HEK293T (cell line): ENCODE data around the gene FGF14.
A peak's percentile ranks its signal among the peaks of the same experiment; 100 is the strongest.

Experiments
- CTCF ChIA-PET: fragments of 350-600 bp; formaldehyde crosslinking; extraction: SDS; loops from one replicate; lab custom pipeline; 2021; ENCODE audit warnings: antibody characterized with exemption, inconsistent platforms; lab: Yijun Ruan, JAX
- POLR2A ChIA-PET: fragments of 350-600 bp; formaldehyde crosslinking; extraction: SDS; loops from one replicate; lab custom pipeline; 2020; ENCODE audit warnings: antibody characterized with exemption, inconsistent platforms; lab: Yijun Ruan, JAX
- DNase-seq: peaks from one replicate; pipeline ENCODE4 v3.0.0; 2012; ENCODE audit warnings: mixed read lengths; ENCODE audit errors: extremely low spot score
- ARNT ChIP-seq: fragments of 450-650 bp; IDR thresholded peaks from 2 replicates; pipeline ENCODE4 v1.6.1; 2017; ENCODE audit warnings: mild to moderate bottlenecking
- BHLHE40 ChIP-seq: fragments of 450-650 bp; IDR thresholded peaks from 2 replicates; pipeline ENCODE4 v1.6.1; 2016; ENCODE audit warnings: mild to moderate bottlenecking, moderate library complexity, borderline replicate concordance
- CTBP1 ChIP-seq: fragments of 450-650 bp; IDR thresholded peaks from 2 replicates; pipeline ENCODE4 v1.6.1; 2016; ENCODE audit warnings: borderline replicate concordance
- ELF4 ChIP-seq: fragments of 450-650 bp; IDR thresholded peaks from 2 replicates; pipeline ENCODE4 v1.6.1; 2017; ENCODE audit warnings: antibody characterized with exemption
- FOXA1 ChIP-seq: fragments of 450-650 bp; IDR thresholded peaks from 2 replicates; pipeline ENCODE4 v1.6.1; 2016; ENCODE audit warnings: mild to moderate bottlenecking
- FOXK2 ChIP-seq: fragments of 450-650 bp; IDR thresholded peaks from 2 replicates; pipeline ENCODE4 v1.6.1; 2016; ENCODE audit warnings: mild to moderate bottlenecking
- FOXM1 ChIP-seq: fragments of 450-650 bp; IDR thresholded peaks from 2 replicates; pipeline ENCODE4 v1.6.1; 2017; ENCODE audit warnings: mild to moderate bottlenecking, borderline replicate concordance
- HDGF ChIP-seq: fragments of 450-650 bp; IDR thresholded peaks from 2 replicates; pipeline ENCODE4 v1.6.1; 2017; ENCODE audit warnings: antibody characterized with exemption, borderline replicate concordance
- L3MBTL2 ChIP-seq: fragments of 450-650 bp; conservative IDR thresholded peaks from 2 replicates; pipeline ENCODE4 v1.6.1; 2016; ENCODE audit warnings: mild to moderate bottlenecking
- LEF1 ChIP-seq: fragments of 450-650 bp; IDR thresholded peaks from 2 replicates; pipeline ENCODE4 v1.6.1; 2017; ENCODE audit warnings: mild to moderate bottlenecking, borderline replicate concordance
- NFRKB ChIP-seq: fragments of 450-650 bp; IDR thresholded peaks from 2 replicates; pipeline ENCODE4 v1.6.1; 2016; ENCODE audit warnings: mild to moderate bottlenecking, moderate library complexity
- SP1 ChIP-seq: fragments of 450-650 bp; IDR thresholded peaks from 2 replicates; pipeline ENCODE4 v1.6.1; 2017
- SUZ12 ChIP-seq: fragments of 450-650 bp; IDR thresholded peaks from 2 replicates; pipeline ENCODE4 v1.6.1; 2016; ENCODE audit warnings: mild to moderate bottlenecking
- TARDBP ChIP-seq: fragments of 450-650 bp; IDR thresholded peaks from 2 replicates; pipeline ENCODE4 v1.6.1; 2016
- ZNF384 ChIP-seq: fragments of 450-650 bp; IDR thresholded peaks from 2 replicates; pipeline ENCODE4 v1.6.1; 2016
- TF ChIP-seq, protein P1 (sequence below): fragments of 450-650 bp; IDR thresholded peaks from 2 replicates; pipeline ENCODE4 v1.6.1; 2016

Gene FGF14

DNA sequence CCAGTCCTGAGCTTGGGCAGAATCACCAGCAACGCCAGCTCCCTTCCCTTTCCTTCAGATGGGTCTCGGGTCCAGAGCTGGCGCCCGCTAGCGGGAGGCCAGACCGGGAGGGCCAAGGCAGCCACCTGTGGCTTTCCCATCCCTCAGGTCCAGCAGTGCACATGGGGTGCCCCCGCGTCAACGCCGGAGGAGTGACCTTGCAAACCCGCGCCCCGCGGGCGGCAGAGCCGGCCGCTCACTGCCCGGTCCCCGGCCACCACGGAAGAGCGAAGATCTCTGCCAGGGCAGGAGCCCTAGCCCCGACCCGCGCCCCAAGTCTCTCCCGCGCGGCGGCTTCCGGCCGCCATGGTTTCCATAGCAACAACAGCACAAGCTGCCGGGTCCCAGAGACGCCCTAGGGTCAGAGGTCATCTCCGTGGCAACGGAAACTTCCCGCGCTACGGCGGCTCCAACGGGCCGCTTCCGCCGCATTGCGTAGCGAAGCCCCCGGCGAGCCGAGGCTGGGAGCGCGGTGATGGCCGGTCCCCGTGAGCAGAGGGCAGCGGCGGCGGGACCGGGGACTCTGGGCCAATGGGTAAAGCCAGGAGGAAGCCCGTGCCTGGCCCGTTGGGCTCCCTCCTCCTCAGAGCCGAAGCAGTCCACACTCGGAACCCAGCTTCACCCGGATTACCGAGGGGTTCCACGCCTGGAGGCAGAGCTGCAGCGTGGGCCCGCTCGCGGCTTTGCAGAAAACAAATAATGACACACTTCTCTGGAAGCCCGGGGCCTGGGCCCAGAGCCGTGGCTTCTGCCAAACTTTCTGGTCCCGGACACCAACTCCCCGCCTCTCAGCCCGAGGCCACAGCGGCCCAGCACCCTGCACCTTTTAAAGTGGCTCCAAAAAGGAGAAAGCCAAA, 7.4 kb downstream of the FGF14 start:
- ChIA-PET CTCF (interaction anchor here (0.9 kb wide), 1 partner anchor 405 kb away, joined by 3 read pairs; no protein-coding TSS in a partner anchor), POLR2A (no interaction called here)
- DNase-seq, result peak; percentile 27
- TF ChIP-seq L3MBTL2 (peak; percentile 60), SP1 (no peak)

DNA sequence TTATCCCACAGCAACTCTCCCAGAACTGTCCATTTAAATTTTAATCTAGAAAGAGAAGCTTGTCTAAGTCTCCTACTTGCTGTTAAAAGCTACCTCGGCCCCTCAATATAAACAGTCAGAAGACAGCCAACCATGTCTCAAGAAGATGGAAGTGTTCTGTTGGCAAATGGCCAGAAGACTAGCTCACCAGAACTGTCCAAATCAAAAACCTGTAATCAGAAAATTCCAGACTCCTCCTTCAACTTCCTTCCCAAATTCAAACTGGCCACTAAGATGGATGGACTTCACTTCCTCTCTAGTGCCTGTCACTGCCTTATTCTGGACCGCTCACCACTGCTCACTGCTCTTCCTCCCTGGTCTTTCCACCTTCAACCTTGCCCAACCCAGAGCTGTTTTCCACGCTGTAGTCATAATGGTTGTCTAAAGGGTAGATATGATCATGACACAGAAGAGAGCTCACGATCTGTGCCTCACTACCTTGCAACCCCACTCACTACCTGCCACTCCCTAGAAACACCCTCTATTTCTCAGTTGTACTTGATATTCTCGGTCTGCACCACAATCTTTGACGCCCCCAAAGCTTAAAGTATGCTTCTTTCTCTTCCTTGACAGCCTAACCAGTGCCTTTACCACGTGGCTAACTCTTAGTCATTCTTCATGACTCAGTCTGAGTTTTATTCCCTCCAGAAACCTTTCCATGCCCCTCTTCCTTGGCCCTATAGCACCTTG, 9.2 kb downstream of the FGF14 start:
- TF ChIP-seq ARNT (no peak), BHLHE40 (no peak), ELF4 (no peak), L3MBTL2 (no peak), HDGF (no peak), SUZ12 (no peak)
- CTCF ChIA-PET, result no interaction called here
- POLR2A ChIA-PET, result no interaction called here
- DNase-seq, result no peak

DNA sequence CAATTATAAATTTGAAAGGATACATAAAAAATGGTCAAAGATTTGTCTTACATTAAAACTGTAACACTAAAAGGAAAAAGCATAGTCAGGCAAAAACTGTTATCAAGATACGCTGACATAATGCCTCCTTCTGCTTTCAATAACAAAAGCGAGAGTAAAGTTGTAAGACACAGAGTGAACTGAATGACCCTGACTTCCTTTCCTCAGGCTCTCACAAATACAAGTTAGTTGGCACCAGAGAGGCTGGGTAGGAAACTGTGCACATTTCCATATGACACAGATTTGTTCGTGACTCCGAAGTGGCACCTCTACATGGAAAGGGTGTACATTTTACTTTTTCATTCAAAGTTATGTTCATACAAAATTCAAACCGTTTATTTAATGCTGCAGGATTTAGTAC, 15.4 kb downstream of the FGF14 start:
- CTCF ChIA-PET, result no interaction called here
- POLR2A ChIA-PET, result no interaction called here
- TF ChIP-seq LEF1 (no peak), BHLHE40 (no peak), SP1 (no peak), NFRKB (no peak), TARDBP (no peak), ZNF384 (no peak), L3MBTL2 (no peak), CTBP1 (no peak), ARNT (no peak), ELF4 (no peak), FOXA1 (no peak)
- TF ChIP-seq, protein P1, sequence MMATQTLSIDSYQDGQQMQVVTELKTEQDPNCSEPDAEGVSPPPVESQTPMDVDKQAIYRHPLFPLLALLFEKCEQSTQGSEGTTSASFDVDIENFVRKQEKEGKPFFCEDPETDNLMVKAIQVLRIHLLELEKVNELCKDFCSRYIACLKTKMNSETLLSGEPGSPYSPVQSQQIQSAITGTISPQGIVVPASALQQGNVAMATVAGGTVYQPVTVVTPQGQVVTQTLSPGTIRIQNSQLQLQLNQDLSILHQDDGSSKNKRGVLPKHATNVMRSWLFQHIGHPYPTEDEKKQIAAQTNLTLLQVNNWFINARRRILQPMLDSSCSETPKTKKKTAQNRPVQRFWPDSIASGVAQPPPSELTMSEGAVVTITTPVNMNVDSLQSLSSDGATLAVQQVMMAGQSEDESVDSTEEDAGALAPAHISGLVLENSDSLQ, result no peak
- no peak for DNase-seq

DNA sequence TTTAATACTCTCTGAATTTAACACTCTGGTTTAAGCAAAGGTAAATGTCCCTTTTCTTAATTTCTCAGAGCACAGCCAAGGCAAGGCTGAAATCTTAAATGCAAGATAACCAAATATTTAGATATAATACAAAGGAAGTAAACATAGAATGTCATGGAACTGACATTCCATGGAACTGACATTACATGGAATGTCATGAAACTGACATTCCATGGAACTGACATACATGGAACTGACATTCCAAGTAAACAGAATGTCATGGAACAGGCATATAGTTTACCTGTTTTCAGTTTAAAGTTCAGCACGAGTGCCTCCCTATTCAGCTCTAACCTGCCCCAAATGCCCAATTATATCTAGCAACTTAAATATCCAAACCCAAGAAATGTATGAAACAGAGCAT, 21.8 kb downstream of the FGF14 start:
- CTCF ChIA-PET, result no interaction called here
- POLR2A ChIA-PET, result no interaction called here
- DNase-seq, result no peak
- TF ChIP-seq FOXK2, result no peak
- no peak for TF ChIP-seq SUZ12
- TF ChIP-seq, protein P1, result no peak
- no peak for TF ChIP-seq FOXM1
- TF ChIP-seq FOXA1, result no peak
- no peak for TF ChIP-seq TARDBP
- no peak for TF ChIP-seq NFRKB
- TF ChIP-seq CTBP1, result no peak
- no peak for TF ChIP-seq ZNF384
- TF ChIP-seq HDGF, result no peak
- TF ChIP-seq LEF1, result no peak
- TF ChIP-seq ELF4, result no peak
- no peak for TF ChIP-seq ARNT

GRCh38 chr13:102376318-102376717, 25.5 kb downstream of the FGF14 start:
- no peak for DNase-seq
- ChIA-PET CTCF (no interaction called here), POLR2A (no interaction called here)
- TF ChIP-seq ARNT, result no peak
- no peak for TF ChIP-seq L3MBTL2
- no peak for TF ChIP-seq FOXA1
- no peak for TF ChIP-seq TARDBP
- TF ChIP-seq SUZ12, result no peak
- no peak for TF ChIP-seq HDGF
- TF ChIP-seq, protein P1, result no peak
- TF ChIP-seq FOXM1, result no peak
- TF ChIP-seq LEF1, result no peak
- no peak for TF ChIP-seq SP1
- no peak for TF ChIP-seq ELF4
- no peak for TF ChIP-seq FOXK2
- no peak for TF ChIP-seq BHLHE40
- no peak for TF ChIP-seq CTBP1
- TF ChIP-seq ZNF384, result no peak
- no peak for TF ChIP-seq NFRKB

DNA sequence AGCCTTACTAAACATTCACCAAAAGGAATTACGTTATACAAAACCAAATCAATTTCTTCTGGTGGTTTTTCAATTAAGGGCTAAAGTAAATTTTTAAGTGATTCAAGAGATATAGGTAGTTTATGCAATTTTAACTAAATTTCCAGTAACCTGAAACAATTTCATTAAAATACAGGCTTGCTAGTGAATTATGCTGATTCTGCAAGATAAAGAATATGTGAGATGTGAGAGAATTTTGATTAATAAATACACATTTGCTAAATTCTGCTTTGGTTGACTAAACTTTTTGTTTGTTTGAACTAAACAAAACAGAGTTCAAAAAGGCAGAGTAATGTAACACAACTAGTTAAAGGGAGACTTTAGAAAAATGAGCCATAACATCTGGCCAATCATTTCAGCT, 27.1 kb downstream of the FGF14 start:
- POLR2A ChIA-PET, result no interaction called here
- DNase-seq, result no peak
- CTCF ChIA-PET, result no interaction called here
- TF ChIP-seq HDGF, result no peak
- no peak for TF ChIP-seq SUZ12
- no peak for TF ChIP-seq ELF4
- no peak for TF ChIP-seq SP1
- TF ChIP-seq ZNF384, result no peak
